Gastrocnemius medialis (tissue), 4 donors: ENCODE results near the gene SMARCD2. TPM values are rescaled to one million over a fixed set of nuclear protein-coding genes. Genes with fewer than 3 reads are reported as not detected.

Source experiments
- ATAC-seq, 2 donors: fragments of 150-250 bp; one replicate each; pipeline ENCODE4 v1.9.1; 2016
- DNase-seq, 2 donors: peaks; one replicate each; pipeline ENCODE4 v3.0.0-alpha.2; 2019
- H3K27ac ChIP-seq, 4 donors: fragments of 200-600 bp; sonication (generic); 1 replicate in 1 of 4; 2 replicates in 3 of 4; pipeline ENCODE4 v1.5.1; 2016 to 2018; ENCODE audit warnings: mild to moderate bottlenecking in 2 of 4, moderate library complexity in 1 of 4
- H3K27me3 ChIP-seq, 3 donors: fragments of 200-600 bp; sonication (generic) in 2 of 3; 1 replicate in 1 of 3; 2 replicates in 2 of 3; pipeline versions ENCODE4 v1.5.1 to v1.6.0; 2016 to 2019; ENCODE audit warnings: mild to moderate bottlenecking in 1 of 3, moderate library complexity in 1 of 3
- H3K36me3 ChIP-seq, 2 donors: fragments of 200-600 bp; sonication (generic) in 1 of 2; one replicate each; pipeline ENCODE4 v1.5.1; 2017 to 2018
- H3K4me1 ChIP-seq, 2 donors: fragments of 200-600 bp; sonication (generic) in 1 of 2; one replicate each; pipeline ENCODE4 v1.5.1; 2016 to 2017; ENCODE audit warnings: mild to moderate bottlenecking in 2 of 2
- H3K4me3 ChIP-seq, 4 donors: fragments of 200-600 bp; sonication (generic) in 3 of 4; 1 replicate in 1 of 4; 2 replicates in 3 of 4; pipeline ENCODE4 v1.5.1; 2016 to 2019; ENCODE audit warnings: mild to moderate bottlenecking in 2 of 4
- H3K9me3 ChIP-seq, 3 donors: fragments of 200-600 bp; sonication (generic) in 2 of 3; 1 replicate in 1 of 3; 2 replicates in 2 of 3; pipeline ENCODE4 v1.5.1; 2016 to 2019
- POLR2A ChIP-seq, 2 donors: fragments of 450-650 bp; IDR thresholded peaks; one replicate each; pipeline ENCODE4 v1.6.1; 2017; ENCODE audit warnings: antibody characterized with exemption in 2 of 2, mild to moderate bottlenecking in 2 of 2, moderate library complexity in 2 of 2
- in situ Hi-C, 4 donors: fragments of 200-750 bp; cut with MboI; loops; one replicate each; pipeline versions ENCODE4 v1.15.0 to v1.8.0; 2017; ENCODE audit warnings: low sequenced_read_pairs in 4 of 4
- intact Hi-C: fragments of 100-400 bp; cut with DNase I; formaldehyde crosslinking; loops from one replicate; pipeline ENCODE4 v1.15.1; 2023; ENCODE audit warnings: low total_unique reads
- total RNA-seq, 4 donors: library from RNA; depleted of rRNA; stranded (reverse); fragments of >200 nt; gene quantifications; one replicate each; pipeline versions ENCODE4 v1.1.0 to v1.2.3, GENCODE V29; 2016
- TF ChIP-seq, protein P1 (sequence below), 5 experiments: fragments of 450-650 bp in 3 of 5; fragments of 200-600 bp in 2 of 5; sonication (generic) in 2 of 5; IDR thresholded peaks in 4 of 5; conservative IDR thresholded peaks in 1 of 5; 1 replicate in 4 of 5; 2 replicates in 1 of 5; pipeline ENCODE4 v1.5.1; 2016 to 2019; ENCODE audit warnings: antibody characterized with exemption in 5 of 5, mild to moderate bottlenecking in 3 of 5, moderate library complexity in 3 of 5

Gene SMARCD2
- total RNA-seq, 4 donors from 2014 or later, result 30.2 to 64.3 (median 44.9) TPM

DNA sequence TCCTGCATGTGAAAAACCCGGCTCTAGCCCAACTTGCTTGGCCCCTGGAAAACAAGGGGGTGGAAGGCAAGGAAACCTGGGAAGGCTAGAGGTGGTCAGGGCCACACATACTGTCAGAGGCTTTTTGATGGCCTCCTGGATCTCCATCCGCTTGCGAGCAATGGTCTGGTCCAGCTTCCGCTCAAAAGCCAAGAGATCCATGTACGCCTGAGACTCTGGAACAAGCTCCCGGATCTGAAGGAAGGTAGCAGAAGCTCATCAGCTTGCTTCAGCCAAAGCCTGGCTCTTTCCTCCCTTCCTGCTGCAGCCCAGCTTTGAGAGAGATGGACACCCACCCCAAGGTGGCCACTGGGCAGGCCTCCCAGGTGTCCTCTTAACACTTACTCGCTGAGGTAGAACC, 5.7 kb downstream of the SMARCD2 start:
- H3K9me3 ChIP-seq, result no peaks in the 10 kb centered on the region
- DNase-seq, result no peak
- peak overlapping the region; percentile 96 to 99 (median 96) for H3K27ac ChIP-seq
- no peak for TF ChIP-seq POLR2A (IDR thresholded peaks at IDR 0.05)
- TF ChIP-seq, protein P1, sequence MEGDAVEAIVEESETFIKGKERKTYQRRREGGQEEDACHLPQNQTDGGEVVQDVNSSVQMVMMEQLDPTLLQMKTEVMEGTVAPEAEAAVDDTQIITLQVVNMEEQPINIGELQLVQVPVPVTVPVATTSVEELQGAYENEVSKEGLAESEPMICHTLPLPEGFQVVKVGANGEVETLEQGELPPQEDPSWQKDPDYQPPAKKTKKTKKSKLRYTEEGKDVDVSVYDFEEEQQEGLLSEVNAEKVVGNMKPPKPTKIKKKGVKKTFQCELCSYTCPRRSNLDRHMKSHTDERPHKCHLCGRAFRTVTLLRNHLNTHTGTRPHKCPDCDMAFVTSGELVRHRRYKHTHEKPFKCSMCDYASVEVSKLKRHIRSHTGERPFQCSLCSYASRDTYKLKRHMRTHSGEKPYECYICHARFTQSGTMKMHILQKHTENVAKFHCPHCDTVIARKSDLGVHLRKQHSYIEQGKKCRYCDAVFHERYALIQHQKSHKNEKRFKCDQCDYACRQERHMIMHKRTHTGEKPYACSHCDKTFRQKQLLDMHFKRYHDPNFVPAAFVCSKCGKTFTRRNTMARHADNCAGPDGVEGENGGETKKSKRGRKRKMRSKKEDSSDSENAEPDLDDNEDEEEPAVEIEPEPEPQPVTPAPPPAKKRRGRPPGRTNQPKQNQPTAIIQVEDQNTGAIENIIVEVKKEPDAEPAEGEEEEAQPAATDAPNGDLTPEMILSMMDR (IDR thresholded peaks at IDR 0.05 in 4 of 5, conservative IDR thresholded peaks at IDR 0.05 in 1 of 5), result no peak
- no peak overlapping the region for H3K4me3 ChIP-seq
- intact Hi-C loops, result no loop called here
- in situ Hi-C loops, result loop anchor here in 2 of 4 donors (25.0 kb wide), 2 partner anchors 400 to 675 kb away; partner anchors contain the start of genes CEP95 (in 1 of the 2), CYB561 (in 1 of the 2) and DDX5 (in 1 of the 2)
- H3K4me1 ChIP-seq, result peaks cover 57 to 74% of the 10 kb centered on the region in 2 donors
- peaks cover 0 to 50% of the 10 kb centered on the region in 2 donors for H3K36me3 ChIP-seq
- no peaks in the 10 kb centered on the region for H3K27me3 ChIP-seq
- no peak for ATAC-seq

DNA sequence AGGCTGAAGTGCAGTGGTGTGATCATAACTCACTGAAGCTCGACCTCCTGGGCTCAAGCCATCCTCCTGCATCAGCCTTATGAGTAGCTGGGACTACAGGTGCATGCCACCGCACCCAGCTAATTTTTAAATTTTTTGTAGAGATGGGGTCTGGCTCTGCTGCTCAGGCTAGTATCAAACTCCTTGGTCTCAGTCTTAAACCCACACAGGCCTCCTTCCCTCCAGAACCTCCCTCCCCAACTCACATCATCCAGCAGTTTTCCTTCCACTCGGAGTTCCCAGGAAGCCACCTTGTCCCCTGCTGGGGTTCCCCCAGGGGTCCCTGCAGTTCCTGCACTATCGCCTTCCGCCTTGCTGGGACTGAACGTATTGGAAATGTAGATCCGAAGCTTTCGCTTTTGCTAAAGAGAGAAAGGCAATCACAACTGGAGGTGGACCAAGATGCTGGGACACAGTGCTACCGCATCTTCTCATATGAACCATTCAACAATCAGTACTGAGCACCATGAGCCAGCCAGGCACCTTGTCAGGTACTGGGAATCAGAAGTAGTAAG, 7.2 kb downstream of the SMARCD2 start:
- in situ Hi-C loops (loop anchor here in 2 of 4 donors (25.0 kb wide), 2 partner anchors 398 to 677 kb away; partner anchors contain the start of genes CEP95 (in 1 of the 2), CYB561 (in 1 of the 2) and DDX5 (in 1 of the 2)), intact Hi-C loops (no loop called here)
- no peak for ATAC-seq
- Histone ChIP-seq H3K4me3 (no peak overlapping the region), H3K9me3 (no peaks in the 10 kb centered on the region), H3K36me3 (peaks cover 0 to 65% of the 10 kb centered on the region in 2 donors), H3K27me3 (no peaks in the 10 kb centered on the region), H3K27ac (peak overlapping the region; percentile 35 to 99 (median 56)), H3K4me1 (peaks cover 47 to 62% of the 10 kb centered on the region in 2 donors)
- DNase-seq, result no peak
- TF ChIP-seq, protein P1 (IDR thresholded peaks at IDR 0.05 in 4 of 5, conservative IDR thresholded peaks at IDR 0.05 in 1 of 5), result no peak
- no peak for TF ChIP-seq POLR2A (IDR thresholded peaks at IDR 0.05)

DNA sequence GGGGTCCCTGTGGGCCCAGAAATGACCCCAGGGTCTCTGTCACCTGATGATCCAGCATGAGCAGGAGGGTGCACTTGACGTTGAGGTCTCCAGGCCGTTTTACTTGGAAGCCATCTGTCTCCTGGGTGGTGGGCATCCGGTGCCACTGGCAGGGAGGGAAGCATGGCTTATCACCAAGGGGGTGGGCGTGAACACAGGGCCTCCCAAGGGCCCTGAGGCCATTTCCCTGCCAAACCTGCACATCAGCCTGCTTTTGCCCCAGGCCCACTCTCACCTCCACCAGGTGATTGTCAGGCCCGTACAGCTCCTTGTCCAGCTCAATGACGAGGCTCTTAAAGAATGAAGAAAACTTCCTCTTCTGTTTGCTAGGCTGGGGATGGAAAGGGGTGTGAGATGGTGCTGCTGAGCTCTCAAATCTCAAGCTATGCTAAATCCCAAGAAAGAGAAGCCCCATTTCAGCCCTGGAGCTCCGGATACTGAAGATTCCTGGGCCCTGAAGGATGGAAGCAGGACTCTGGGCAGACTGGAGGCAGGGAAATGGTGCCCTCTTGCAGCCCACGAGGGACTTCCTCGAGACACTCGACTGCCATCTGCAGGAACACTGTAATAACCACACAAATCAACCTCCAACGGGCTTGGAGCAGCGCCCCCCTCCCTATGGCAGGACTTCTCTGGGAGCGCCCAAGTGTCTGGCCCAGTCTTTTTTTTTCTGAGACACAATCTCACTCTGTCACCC, 7.9 kb downstream of the SMARCD2 start:
- peak; percentile 18 to 62 for ATAC-seq
- intact Hi-C loops (no loop called here), in situ Hi-C loops (loop anchor here in 2 of 4 donors (25.0 kb wide), 2 partner anchors 397 to 678 kb away; partner anchors contain the start of genes CEP95 (in 1 of the 2), CYB561 (in 1 of the 2) and DDX5 (in 1 of the 2))
- Histone ChIP-seq H3K36me3 (peaks cover 0 to 72% of the 10 kb centered on the region in 2 donors), H3K4me1 (peaks cover 42 to 56% of the 10 kb centered on the region in 2 donors), H3K27ac (peak overlapping the region; percentile 35 to 99 (median 56)), H3K9me3 (no peaks in the 10 kb centered on the region), H3K4me3 (no peak overlapping the region), H3K27me3 (no peaks in the 10 kb centered on the region)
- peak in 1 of 2 donors; percentile 80 for DNase-seq
- TF ChIP-seq POLR2A (IDR thresholded peaks at IDR 0.05), result no peak
- TF ChIP-seq, protein P1 (IDR thresholded peaks at IDR 0.05 in 4 of 5, conservative IDR thresholded peaks at IDR 0.05 in 1 of 5), result peak in 4 of 5 experiments; percentile 31 to 52 (median 36)

DNA sequence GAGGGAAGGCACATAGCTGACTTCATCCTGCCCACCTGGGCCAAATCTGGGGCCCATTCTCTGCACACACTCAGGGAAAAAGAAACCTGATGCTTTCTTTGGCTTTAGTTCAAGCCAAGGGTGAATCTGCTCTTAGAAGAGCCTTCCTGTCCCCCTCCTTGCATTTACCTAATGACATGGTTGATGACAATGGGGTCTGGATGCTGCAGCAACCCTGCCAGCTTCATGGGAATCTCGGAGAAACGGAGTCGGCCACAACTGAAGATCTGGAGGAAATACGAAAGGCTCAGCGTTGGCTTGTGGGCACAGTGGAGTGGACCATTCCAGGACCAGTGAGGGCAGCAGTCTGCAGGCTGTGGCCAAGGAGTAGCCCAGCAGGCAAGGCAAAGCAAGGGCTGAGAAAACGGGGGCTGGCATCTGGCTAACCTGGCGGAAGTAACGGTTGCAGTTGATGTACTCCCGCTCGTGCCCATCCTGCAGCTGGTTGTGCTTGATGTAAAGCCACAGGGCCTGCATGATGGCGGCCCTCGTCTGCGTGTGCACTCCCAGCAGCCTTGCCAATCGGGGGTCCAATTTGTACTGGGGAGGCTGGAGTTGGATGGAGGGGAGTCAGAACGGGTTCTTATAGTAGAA, 8.6 kb downstream of the SMARCD2 start:
- intact Hi-C loops (no loop called here), in situ Hi-C loops (loop anchor here in 2 of 4 donors (25.0 kb wide), 2 partner anchors 397 to 678 kb away; partner anchors contain the start of genes CEP95 (in 1 of the 2), CYB561 (in 1 of the 2) and DDX5 (in 1 of the 2))
- peaks cover 42 to 53% of the 10 kb centered on the region in 2 donors for H3K4me1 ChIP-seq
- H3K27me3 ChIP-seq, result no peaks in the 10 kb centered on the region
- peak overlapping the region in 3 of 4 donors; percentile 22 to 99 (median 47) for H3K27ac ChIP-seq
- H3K4me3 ChIP-seq, result no peak overlapping the region
- DNase-seq (no peak), ATAC-seq (no peak)
- H3K36me3 ChIP-seq, result peaks cover 0 to 79% of the 10 kb centered on the region in 2 donors
- no peaks in the 10 kb centered on the region for H3K9me3 ChIP-seq
- no peak for TF ChIP-seq POLR2A (IDR thresholded peaks at IDR 0.05)
- TF ChIP-seq, protein P1 (IDR thresholded peaks at IDR 0.05 in 4 of 5, conservative IDR thresholded peaks at IDR 0.05 in 1 of 5), result no peak
